Ectodermal cell (in vitro differentiated cells): ENCODE data around the gene CDKAL1.
"Not testable (repeated sequence)": the region's sequence is repeated elsewhere in the genome, so short reads cannot be mapped to it uniquely, and the experiment has no call there.

Experiments
- H3K27ac ChIP-seq: 2 replicates; pipeline ENCODE4 v1.7.0; 2013; ENCODE audit warnings: mild to moderate bottlenecking, low read depth, low read length; ENCODE audit not compliant: insufficient read depth, poor library complexity, severe bottlenecking
- H3K27me3 ChIP-seq: 2 replicates; pipeline ENCODE4 v1.7.0; 2013; ENCODE audit warnings: mild to moderate bottlenecking, low read length; ENCODE audit not compliant: insufficient read depth, control insufficient read depth, poor library complexity, severe bottlenecking
- H3K36me3 ChIP-seq: one replicate; pipeline ENCODE4 v1.7.0; 2013; ENCODE audit warnings: low read length; ENCODE audit not compliant: control insufficient read depth, insufficient read depth
- H3K4me1 ChIP-seq: one replicate; pipeline ENCODE4 v1.7.0; 2013; ENCODE audit warnings: low read length; ENCODE audit not compliant: control insufficient read depth, insufficient read depth
- H3K4me3 ChIP-seq: 2 replicates; pipeline ENCODE4 v1.7.0; 2013; ENCODE audit warnings: low read depth, low read length, control low read depth; ENCODE audit not compliant: insufficient read depth
- H3K9me3 ChIP-seq: 2 replicates; pipeline ENCODE4 v1.7.0; 2013; ENCODE audit warnings: mild to moderate bottlenecking, low read length, moderate library complexity; ENCODE audit not compliant: control insufficient read depth
- WGBS, 2 experiments: methylation state at CpG; one replicate each; pipeline ENCODE4 v1.1.7; 2013; ENCODE audit warnings: missing lambda C conversion rate in 2 of 2; 5-methylcytosine and 5-hydroxymethylcytosine counted together

The CDKAL1 gene

DNA sequence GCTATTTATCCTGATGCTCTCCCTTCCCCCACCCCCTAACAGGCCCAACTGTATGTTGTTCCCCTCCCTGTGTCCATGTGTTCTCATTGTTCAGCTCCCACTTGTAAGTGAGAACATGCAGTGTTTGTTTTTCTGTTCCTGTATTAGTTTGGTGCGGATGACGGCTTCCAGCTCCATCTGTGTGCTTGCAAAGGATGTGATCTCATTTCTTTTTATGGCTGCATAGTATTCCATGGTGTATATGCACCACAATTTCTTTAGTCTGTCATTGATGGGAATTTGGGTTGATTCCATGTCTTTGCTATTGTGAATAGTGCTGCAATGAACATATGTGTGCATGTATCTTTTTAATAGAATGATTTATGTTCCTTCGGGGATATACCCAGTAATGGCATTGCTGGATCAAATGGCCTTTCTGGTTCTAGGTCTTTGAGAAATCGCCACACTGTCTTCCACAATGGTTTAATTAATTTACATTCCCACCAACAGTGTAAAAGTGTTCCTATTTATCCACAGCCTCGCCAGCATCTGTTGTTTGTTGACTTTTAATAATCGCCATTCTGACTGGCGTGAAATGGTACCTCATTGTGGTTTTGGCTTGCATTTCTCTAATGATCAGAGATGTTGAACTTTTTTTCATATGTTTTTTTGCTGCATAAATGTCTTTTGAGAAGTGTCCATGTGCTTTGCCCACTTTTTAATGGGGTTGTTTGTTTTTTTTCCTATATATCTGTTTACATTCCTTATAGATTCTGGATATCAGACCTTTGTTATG is 115.6 kb downstream of the CDKAL1 start:
- H3K4me3 ChIP-seq, H3K27ac ChIP-seq, H3K4me1 ChIP-seq, H3K9me3 ChIP-seq, H3K27me3 ChIP-seq, H3K36me3 ChIP-seq: not testable (repeated sequence)
- 96% methylated on average over 7 of the region's 7 CpGs for WGBS, 2 experiments

DNA sequence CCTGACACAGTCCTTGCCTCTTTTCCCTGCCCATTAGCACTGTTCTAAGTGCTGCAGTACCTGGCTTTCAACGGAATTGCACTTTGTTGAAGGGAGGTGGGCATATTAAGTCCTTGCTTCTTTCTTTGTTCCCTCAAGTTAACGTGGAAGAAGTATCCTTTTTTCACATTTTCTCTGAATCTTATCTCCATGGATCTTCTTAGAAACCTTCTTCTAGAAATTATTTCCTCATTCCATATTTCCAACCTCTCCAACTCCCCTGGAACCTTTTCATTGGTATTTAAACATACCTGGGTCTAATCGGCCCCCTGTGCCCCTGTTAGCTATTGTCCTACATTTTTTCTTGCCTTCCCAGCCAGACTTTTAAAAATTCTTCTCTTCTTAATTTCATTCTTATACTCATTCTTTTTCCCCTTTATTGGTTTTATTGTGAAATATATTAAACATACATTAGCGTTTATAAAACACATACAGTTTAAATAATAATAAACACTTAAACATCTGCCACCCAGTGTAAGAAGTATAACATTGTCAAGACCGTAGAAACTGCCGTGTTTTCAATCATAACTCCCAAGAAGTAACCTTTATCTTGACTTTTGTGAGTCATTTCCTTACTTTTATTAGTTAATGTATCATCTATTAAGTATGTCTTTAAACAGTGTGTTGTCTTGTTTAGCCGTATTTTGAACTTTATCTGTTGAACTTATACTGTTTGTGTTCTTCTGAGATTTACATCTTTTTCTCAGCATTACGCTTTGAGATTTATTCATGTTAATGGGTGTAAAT is 118.2 kb downstream of the CDKAL1 start:
- Histone ChIP-seq H3K27ac (no peak overlapping the region), H3K27me3 (no peaks in the 10 kb centered on the region), H3K36me3 (no peaks in the 10 kb centered on the region), H3K4me1 (no peaks in the 10 kb centered on the region), H3K4me3 (no peak overlapping the region), H3K9me3 (no peaks in the 10 kb centered on the region)
- WGBS, 2 experiments, result 85 to 91% methylated on average over 6 to 7 of the region's 8 CpGs

DNA sequence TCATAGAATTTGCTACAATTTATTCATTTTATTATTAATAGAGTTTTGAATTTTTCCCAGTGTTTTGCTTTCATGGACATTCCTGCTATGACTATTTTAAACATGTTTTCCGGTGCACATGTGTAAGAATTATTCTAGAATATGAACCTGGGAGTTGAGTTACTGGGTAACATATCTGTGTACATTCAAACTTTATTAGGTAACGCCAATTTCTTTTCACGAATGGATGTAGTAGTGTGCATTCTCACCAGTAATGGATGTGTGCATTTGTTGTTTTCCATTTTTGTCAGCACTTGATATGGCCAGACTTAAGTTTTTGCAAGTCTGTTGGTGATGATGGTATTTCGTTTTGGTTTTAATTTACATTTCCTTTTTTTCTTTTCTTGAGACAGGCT is 118.8 kb downstream of the CDKAL1 start:
- Histone ChIP-seq H3K36me3 (no peaks in the 10 kb centered on the region), H3K27ac (no peak overlapping the region), H3K27me3 (no peaks in the 10 kb centered on the region), H3K4me1 (no peaks in the 10 kb centered on the region), H3K4me3 (no peak overlapping the region), H3K9me3 (no peaks in the 10 kb centered on the region)
- WGBS, 2 experiments, result 99 to 100% methylated on average over 4 of the region's 4 CpGs

DNA sequence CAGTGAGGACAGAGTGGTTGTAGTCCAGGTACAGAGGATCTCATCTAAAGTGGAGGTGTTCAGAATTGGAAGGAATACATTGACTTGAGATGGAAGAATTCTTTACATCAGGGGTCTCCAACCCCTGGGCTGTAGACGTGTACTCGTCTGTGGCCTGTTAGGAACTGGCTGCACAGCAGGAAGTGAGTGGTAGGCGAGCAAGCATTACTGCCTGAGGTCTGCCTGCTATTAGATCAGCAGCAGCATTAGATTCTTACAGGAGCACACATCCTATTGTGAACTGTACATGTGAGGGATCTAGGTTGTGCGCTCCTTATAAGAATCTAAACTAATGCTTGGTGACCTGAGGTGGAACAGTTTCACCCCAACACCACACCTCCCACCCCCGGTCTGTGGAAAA is 121.1 kb downstream of the CDKAL1 start:
- no peaks in the 10 kb centered on the region for H3K36me3 ChIP-seq
- no peak overlapping the region for H3K27ac ChIP-seq
- no peak overlapping the region for H3K4me3 ChIP-seq
- no peaks in the 10 kb centered on the region for H3K27me3 ChIP-seq
- 89% methylated on average over 5 of the region's 5 CpGs for WGBS, 2 experiments
- H3K9me3 ChIP-seq, result no peaks in the 10 kb centered on the region
- no peaks in the 10 kb centered on the region for H3K4me1 ChIP-seq

DNA sequence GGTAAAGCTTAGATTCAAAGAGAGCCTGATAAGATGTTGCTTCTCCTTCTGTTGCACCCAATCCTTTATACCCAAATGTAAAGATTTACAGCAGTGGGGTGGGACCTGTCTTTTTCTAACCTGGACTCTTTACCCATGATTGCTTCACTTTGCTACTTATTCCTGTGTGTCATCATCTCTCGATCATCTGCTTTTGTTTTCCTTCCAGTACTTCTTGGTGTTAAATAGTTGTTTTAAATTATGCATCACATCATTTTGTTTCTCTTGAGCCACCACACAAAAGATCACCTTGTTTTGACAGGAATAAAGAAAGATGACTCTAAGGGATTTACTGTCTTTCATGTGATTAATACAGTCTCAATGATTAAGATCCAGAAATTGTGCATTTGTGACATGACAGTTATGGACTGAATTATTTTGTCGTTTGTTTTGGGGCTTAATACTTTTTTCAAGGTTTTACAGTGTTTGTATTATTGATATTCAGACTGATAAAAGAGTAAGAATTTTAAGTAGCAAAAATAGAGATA is 123.1 kb downstream of the CDKAL1 start:
- no peak overlapping the region for H3K4me3 ChIP-seq
- H3K36me3 ChIP-seq, result no peaks in the 10 kb centered on the region
- no peaks in the 10 kb centered on the region for H3K9me3 ChIP-seq
- no peak overlapping the region for H3K27ac ChIP-seq
- WGBS, 2 experiments, result 84 to 95% methylated on average over 1 to 2 of the region's 2 CpGs
- H3K4me1 ChIP-seq, result no peaks in the 10 kb centered on the region
- no peaks in the 10 kb centered on the region for H3K27me3 ChIP-seq

DNA sequence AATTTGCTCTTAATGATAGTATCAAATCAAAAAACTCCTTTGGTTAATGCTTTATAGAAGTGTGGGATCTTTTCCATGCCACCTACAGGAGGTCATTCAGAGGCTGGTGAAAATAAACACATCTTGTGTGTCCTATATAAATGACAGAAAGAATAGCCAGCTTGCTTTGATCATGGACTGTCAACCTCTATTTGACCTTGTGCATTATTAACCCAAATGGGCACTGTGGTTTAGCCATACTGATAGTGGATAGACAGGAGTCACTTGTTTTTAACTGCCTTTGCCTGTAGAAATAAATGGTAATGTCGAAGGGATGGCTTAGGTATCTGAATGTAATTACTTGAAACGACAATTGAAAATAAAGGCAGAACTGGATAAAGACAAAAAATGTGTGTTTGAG is 123.8 kb downstream of the CDKAL1 start:
- no peaks in the 10 kb centered on the region for H3K4me1 ChIP-seq
- WGBS, 2 experiments, result 93 to 97% methylated on average over 2 of the region's 2 CpGs

DNA sequence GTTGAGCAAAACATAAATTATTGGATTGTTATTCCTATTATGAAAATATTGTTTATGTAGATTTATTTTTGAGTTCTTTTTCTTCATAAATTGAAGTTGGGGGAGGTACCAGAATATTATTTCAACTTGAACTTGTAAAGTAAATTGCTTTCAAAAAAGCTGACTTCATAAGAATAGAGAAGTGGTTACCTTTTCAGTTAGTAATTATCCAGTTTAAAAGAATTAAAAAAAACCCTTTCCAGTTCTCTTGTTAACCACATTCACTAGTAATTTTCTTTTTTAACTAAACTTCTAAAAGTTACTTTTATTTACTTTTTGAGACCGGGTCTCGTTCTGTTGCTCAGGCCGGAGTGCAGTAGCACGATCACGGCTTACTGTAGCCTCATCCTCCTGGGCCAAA is 124.3 kb downstream of the CDKAL1 start:
- Histone ChIP-seq H3K4me3 (no peak overlapping the region), H3K9me3 (no peaks in the 10 kb centered on the region), H3K27me3 (no peaks in the 10 kb centered on the region), H3K27ac (no peak overlapping the region), H3K4me1 (no peaks in the 10 kb centered on the region), H3K36me3 (no peaks in the 10 kb centered on the region)
- 90 to 96% methylated on average over 5 of the region's 5 CpGs for WGBS, 2 experiments

More for the DNA sequence above, 123.8 kb downstream of the CDKAL1 start:
- Histone ChIP-seq H3K36me3 (no peaks in the 10 kb centered on the region), H3K9me3 (no peaks in the 10 kb centered on the region), H3K4me3 (no peak overlapping the region), H3K27ac (no peak overlapping the region), H3K27me3 (no peaks in the 10 kb centered on the region)

DNA sequence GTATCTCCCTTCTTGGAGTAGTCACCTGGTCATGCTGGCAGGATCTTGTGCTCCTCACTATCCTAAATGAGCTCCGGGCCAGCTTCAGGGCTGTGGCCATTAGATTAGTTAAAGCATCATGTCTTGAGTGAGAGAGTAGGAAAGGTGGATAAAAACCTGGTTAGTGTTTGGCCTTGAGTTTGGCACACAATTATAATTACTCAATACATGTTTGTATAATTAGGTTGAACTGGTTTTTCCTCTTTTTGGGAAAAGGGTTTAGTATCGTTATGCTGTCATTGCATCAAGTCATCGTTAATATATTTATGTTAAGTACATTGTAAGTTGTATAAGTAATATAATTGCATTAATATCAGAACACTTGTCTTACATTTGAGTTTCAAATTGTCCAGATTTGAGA is 126.3 kb downstream of the CDKAL1 start:
- Histone ChIP-seq H3K27ac (no peak overlapping the region), H3K27me3 (no peaks in the 10 kb centered on the region), H3K9me3 (no peaks in the 10 kb centered on the region), H3K36me3 (no peaks in the 10 kb centered on the region), H3K4me3 (no peak overlapping the region), H3K4me1 (no peaks in the 10 kb centered on the region)
- WGBS, 2 experiments, result 89 to 96% methylated on average over 1 of the region's 3 CpGs

DNA sequence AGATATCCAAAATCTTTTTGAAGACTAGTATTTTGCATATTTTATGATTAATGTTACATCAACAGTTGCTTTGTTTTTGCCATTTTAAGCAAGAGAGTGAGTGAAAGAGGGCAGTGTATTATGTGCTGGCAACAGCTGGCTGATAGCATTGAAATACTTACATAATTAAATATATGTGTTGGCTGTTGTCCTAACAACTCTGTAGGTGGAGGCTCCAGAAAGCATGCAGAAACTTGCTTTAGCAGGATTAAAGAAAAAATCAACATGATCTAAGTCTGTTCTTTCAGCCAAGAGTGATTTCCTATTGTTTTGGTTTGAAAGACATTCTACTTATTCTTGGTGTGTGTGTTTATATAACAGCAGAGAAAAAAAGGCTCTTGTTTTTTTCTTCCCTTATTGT is 127.5 kb downstream of the CDKAL1 start:
- no peaks in the 10 kb centered on the region for H3K27me3 ChIP-seq
- no peaks in the 10 kb centered on the region for H3K36me3 ChIP-seq
- no peak overlapping the region for H3K27ac ChIP-seq
- H3K4me1 ChIP-seq, result no peaks in the 10 kb centered on the region
- no peaks in the 10 kb centered on the region for H3K9me3 ChIP-seq
- H3K4me3 ChIP-seq, result no peak overlapping the region

DNA sequence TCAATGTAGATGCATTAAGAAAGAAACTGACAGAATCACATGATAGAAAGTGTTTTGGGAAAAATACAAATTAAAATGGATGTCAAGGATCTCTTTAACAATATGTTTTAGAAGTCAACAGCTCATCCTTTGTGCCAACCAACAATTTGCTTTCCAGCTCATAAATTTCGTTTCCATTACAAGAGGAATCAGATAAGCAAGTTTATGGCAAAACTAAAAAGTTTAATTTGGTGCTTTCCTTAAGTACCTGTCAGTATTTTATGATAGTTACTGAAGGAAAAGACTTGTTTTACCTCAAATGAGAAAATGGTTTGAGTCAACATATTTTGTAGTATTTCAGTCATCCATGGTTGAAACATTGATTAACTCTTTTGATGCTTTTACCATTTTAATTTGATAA is 130.0 kb downstream of the CDKAL1 start:
- no peaks in the 10 kb centered on the region for H3K4me1 ChIP-seq
- H3K36me3 ChIP-seq, result no peaks in the 10 kb centered on the region
- no peak overlapping the region for H3K27ac ChIP-seq
- 89 to 100% methylated on average over 1 of the region's 1 CpG for WGBS, 2 experiments
- no peaks in the 10 kb centered on the region for H3K9me3 ChIP-seq
- H3K4me3 ChIP-seq, result no peak overlapping the region
- H3K27me3 ChIP-seq, result no peaks in the 10 kb centered on the region
